Measurements from ENCODE around the gene IGLON5.

Gene IGLON5

GRCh38 chr19:51366389-51367254 lies 55.2 kb downstream of the IGLON5 start:
- peak; percentile 97 for DNase-seq

- no peak for DNase-seq
Observed at GRCh38 chr19:51367255-51367564, 55.8 kb downstream of the IGLON5 start.

GRCh38 chr19:51367565-51368365 lies 56.3 kb downstream of the IGLON5 start:
- DNase-seq = peak; percentile 91

GRCh38 chr19:51368366-51369282 lies 57.2 kb downstream of the IGLON5 start, which contains the start of gene CLDND2:
CLDND2 (minus strand) TSS chr19:51369003; CDS start chr19:51368577, 426 bp downstream.
- no peak for DNase-seq

GRCh38 chr19:51370230-51370629 lies 58.8 kb downstream of the IGLON5 start:
- no peak for DNase-seq

- no peak for DNase-seq
Observed at GRCh38 chr19:51371186-51371690, 59.8 kb downstream of the IGLON5 start.

- DNase-seq = no peak
Observed at GRCh38 chr19:51372021-51372648, 60.7 kb downstream of the IGLON5 start.

GRCh38 chr19:51372649-51373504 lies 61.4 kb downstream of the IGLON5 start, which contains the start of gene NKG7:
NKG7 (minus strand) TSS chr19:51372654; CDS start chr19:51372535, 119 bp downstream.
- DNase-seq = no peak

GRCh38 chr19:51375504-51376221 lies 64.2 kb downstream of the IGLON5 start:
- no peak for DNase-seq

GRCh38 chr19:51377422-51377821 lies 66.0 kb downstream of the IGLON5 start:
- DNase-seq = no peak

- no peak for DNase-seq
Observed at GRCh38 chr19:51380379-51380778, 68.9 kb downstream of the IGLON5 start.
